ENCODE results near the gene NKAIN2. TPM values are rescaled to one million over a fixed set of nuclear protein-coding genes. Genes with fewer than 3 reads are reported as not detected.
"Not testable (repeated sequence)": the region's sequence is repeated elsewhere in the genome, so short reads cannot be mapped to it uniquely, and the experiment has no call there.

NKAIN2 gene
- total RNA-seq, 6 experiments from 2014 or later = not detected

- no peak for DNase-seq
- Mint-ChIP-seq H3K9me3 (peaks cover 37% of the 10 kb centered on the region), H3K4me1 (ENCODE audit: low read depth) (no peaks in the 10 kb centered on the region), H3K27ac (no peak overlapping the region), H3K27me3 (ENCODE audit: insufficient read depth) (no peaks in the 10 kb centered on the region; the same call in 1 of the 2 replicates), H3K4me3 (no peak overlapping the region), H3K36me3 (ENCODE audit: low read depth) (no peaks in the 10 kb centered on the region; the same call in 1 of the 2 replicates)
- TF ChIP-seq CTCF (IDR thresholded peaks at IDR 0.05) = no peak
Measured at GRCh38 chr6:124283486-124283885, 479.8 kb downstream of the NKAIN2 start.

- no peaks in the 10 kb centered on the region for H3K4me1 Mint-ChIP-seq (ENCODE audit: low read depth)
- H3K27me3 Mint-ChIP-seq (ENCODE audit: insufficient read depth) = no peaks in the 10 kb centered on the region
- DNase-seq = no peak
- H3K27ac Mint-ChIP-seq = no peak overlapping the region
- no peak for TF ChIP-seq CTCF (IDR thresholded peaks at IDR 0.05)
- H3K4me3 Mint-ChIP-seq = no peak overlapping the region
- H3K9me3 Mint-ChIP-seq = peaks cover 37% of the 10 kb centered on the region
- H3K36me3 Mint-ChIP-seq (ENCODE audit: low read depth) = no peaks in the 10 kb centered on the region; the same call in 1 of the 2 replicates
Measured at GRCh38 chr6:124285146-124285545, 481.5 kb downstream of the NKAIN2 start.

DNA sequence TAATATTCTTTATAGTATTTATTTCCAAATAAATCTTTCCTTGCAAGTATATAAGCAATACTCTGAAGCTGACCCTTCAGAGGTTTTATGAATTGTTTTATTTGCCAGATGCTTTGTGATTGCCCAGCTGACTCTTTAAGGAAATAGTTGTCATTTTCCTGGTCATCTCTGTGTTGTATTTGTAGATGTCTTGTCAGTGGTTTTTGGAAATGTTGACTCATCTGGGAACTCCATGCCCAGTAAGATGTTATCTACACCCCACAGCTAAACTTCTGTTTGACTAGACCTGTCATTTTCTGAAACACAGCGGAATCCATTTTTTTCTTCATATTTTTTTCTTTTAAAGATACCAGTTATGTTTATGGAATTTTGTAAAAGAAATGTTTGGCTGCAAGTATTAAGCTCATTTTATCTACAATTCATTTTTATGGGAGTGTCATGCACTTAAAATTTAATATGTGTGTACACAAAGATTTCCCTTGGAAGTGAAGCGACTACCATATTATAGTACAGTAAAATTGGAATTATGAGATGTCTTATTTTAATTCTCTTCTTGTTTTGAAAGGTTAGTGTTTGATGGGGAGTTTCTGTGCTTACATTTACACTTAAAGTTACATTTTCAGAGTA is 491.0 kb downstream of the NKAIN2 start:
- H3K4me3 Mint-ChIP-seq = no peak overlapping the region
- H3K4me1 Mint-ChIP-seq (ENCODE audit: low read depth) = no peaks in the 10 kb centered on the region
- H3K36me3 Mint-ChIP-seq (ENCODE audit: low read depth) = no peaks in the 10 kb centered on the region
- no peak for DNase-seq
- H3K27ac Mint-ChIP-seq = no peak overlapping the region
- peaks cover 47% of the 10 kb centered on the region for H3K9me3 Mint-ChIP-seq
- H3K27me3 Mint-ChIP-seq (ENCODE audit: insufficient read depth) = no peaks in the 10 kb centered on the region
- no peak for TF ChIP-seq CTCF (IDR thresholded peaks at IDR 0.05)

GRCh38 chr6:124297507-124297906 is 493.8 kb downstream of the NKAIN2 start:
- Mint-ChIP-seq H3K27ac (no peak overlapping the region), H3K36me3 (ENCODE audit: low read depth) (no peaks in the 10 kb centered on the region), H3K27me3 (ENCODE audit: insufficient read depth) (no peaks in the 10 kb centered on the region), H3K4me3 (no peak overlapping the region), H3K4me1 (ENCODE audit: low read depth) (no peaks in the 10 kb centered on the region), H3K9me3 (peaks cover 43% of the 10 kb centered on the region)
- DNase-seq = no peak
- no peak for TF ChIP-seq CTCF (IDR thresholded peaks at IDR 0.05)

- H3K4me1 Mint-ChIP-seq (ENCODE audit: low read depth) = no peaks in the 10 kb centered on the region
- H3K27ac Mint-ChIP-seq = no peak overlapping the region
- no peaks in the 10 kb centered on the region for H3K27me3 Mint-ChIP-seq (ENCODE audit: insufficient read depth)
- no peak for DNase-seq
- no peak overlapping the region for H3K4me3 Mint-ChIP-seq
- no peaks in the 10 kb centered on the region for H3K36me3 Mint-ChIP-seq (ENCODE audit: low read depth)
- peaks cover 50% of the 10 kb centered on the region for H3K9me3 Mint-ChIP-seq
- TF ChIP-seq CTCF (IDR thresholded peaks at IDR 0.05) = no peak
Measured at GRCh38 chr6:124298730-124299129, 495.1 kb downstream of the NKAIN2 start.

GRCh38 chr6:124300907-124301306 is 497.2 kb downstream of the NKAIN2 start:
- H3K27me3 Mint-ChIP-seq (ENCODE audit: insufficient read depth); H3K4me1 Mint-ChIP-seq (ENCODE audit: low read depth); H3K27ac Mint-ChIP-seq; H3K36me3 Mint-ChIP-seq (ENCODE audit: low read depth); H3K4me3 Mint-ChIP-seq; DNase-seq: not testable (repeated sequence)
- peaks cover 53% of the 10 kb centered on the region for H3K9me3 Mint-ChIP-seq
